Transverse colon (tissue), 4 donors: ENCODE measurements around the gene SETD5. TPM values are rescaled to one million over a fixed set of nuclear protein-coding genes. Genes with fewer than 3 reads are reported as not detected.

ENCODE experiments used
- DNase-seq: peaks from one replicate; pipeline ENCODE4 v3.0.0-alpha.2; 2019
- H3K27ac ChIP-seq, 4 donors: fragments of 200-600 bp; sonication (generic); 2 replicates each; pipeline ENCODE4 v1.5.1; 2016 to 2018; ENCODE audit warnings: inconsistent platforms in 4 of 4
- H3K27me3 ChIP-seq: fragments of 200-600 bp; sonication (generic); 2 replicates; pipeline ENCODE4 v1.5.1; 2017; ENCODE audit warnings: inconsistent platforms
- H3K36me3 ChIP-seq, 4 donors: fragments of 200-600 bp; sonication (generic); 2 replicates each; pipeline ENCODE4 v1.5.1; 2017 to 2019; ENCODE audit warnings: inconsistent platforms in 4 of 4
- H3K4me1 ChIP-seq, 4 donors: fragments of 200-600 bp; sonication (generic); 2 replicates each; pipeline ENCODE4 v1.5.1; 2017 to 2020; ENCODE audit warnings: inconsistent platforms in 4 of 4
- H3K4me3 ChIP-seq, 4 donors: fragments of 200-600 bp; sonication (generic); 1 replicate in 1 of 4; 2 replicates in 3 of 4; pipeline versions ENCODE4 v1.5.1 to v1.6.1; 2017 to 2019; ENCODE audit warnings: inconsistent platforms in 4 of 4
- H3K9me3 ChIP-seq, 2 donors: fragments of 200-600 bp; sonication (generic); 2 replicates each; pipeline ENCODE4 v1.5.1; 2017 to 2019; ENCODE audit warnings: inconsistent platforms in 2 of 2
- EP300 ChIP-seq: sonication (generic); formaldehyde crosslinking; IDR thresholded peaks from one replicate; pipeline ENCODE4 v1.6.1; 2017; ENCODE audit warnings: antibody characterized with exemption, low read depth
- POLR2A ChIP-seq: fragments of 450-650 bp; IDR thresholded peaks from one replicate; pipeline ENCODE4 v1.6.1; 2016; ENCODE audit warnings: antibody characterized with exemption, mild to moderate bottlenecking, moderate library complexity
- POLR2AphosphoS5 ChIP-seq, 3 donors: sonication (generic); formaldehyde crosslinking; IDR thresholded peaks; one replicate each; pipeline ENCODE4 v1.6.1; 2016; ENCODE audit warnings: antibody characterized with exemption in 3 of 3
- WGBS, 2 donors: methylation state at CpG; one replicate each; pipeline ENCODE4 v1.1.5; 2018; ENCODE audit warnings: low coverage in 1 of 2; 5-methylcytosine and 5-hydroxymethylcytosine counted together
- in situ Hi-C, 4 donors: fragments of 200-750 bp; cut with MboI; loops; one replicate each; pipeline versions ENCODE4 v1.15.0 to v1.15.1; 2017; ENCODE audit warnings: low sequenced_read_pairs in 3 of 4, low pct_ligation_motif_present in 1 of 4, low pct_unique_long_range_greater_than_20kb in 1 of 4
- intact Hi-C: fragments of 100-400 bp; cut with DNase I; formaldehyde crosslinking; loops from one replicate; pipeline ENCODE4 v1.15.1; 2023; ENCODE audit warnings: low total_unique reads
- total RNA-seq, 4 donors: library from RNA; depleted of rRNA; stranded (reverse); fragments of >200 nt; gene quantifications; one replicate each; pipeline ENCODE4 v1.1.0, GENCODE V29; 2016
- TF ChIP-seq, protein P1 (sequence below), 5 experiments: fragments of 200-600 bp in 3 of 5; fragments of 450-650 bp in 2 of 5; sonication (generic) in 3 of 5; IDR thresholded peaks; 1 replicate in 2 of 5; 2 replicates in 3 of 5; pipeline ENCODE4 v1.5.1; 2016 to 2017; ENCODE audit warnings: antibody characterized with exemption in 5 of 5, inconsistent platforms in 3 of 5, mild to moderate bottlenecking in 2 of 5, moderate library complexity in 1 of 5

The SETD5 gene
- total RNA-seq, 4 donors from 2014 or later = 70.6 to 161 (median 129) TPM

- no peak for DNase-seq
- Histone ChIP-seq H3K9me3 (no peaks in the 10 kb centered on the region), H3K27me3 (no peaks in the 10 kb centered on the region), H3K36me3 (peaks cover 0 to 78% (median 38%) of the 10 kb centered on the region in 4 donors), H3K4me3 (no peak overlapping the region), H3K27ac (no peak overlapping the region), H3K4me1 (peaks cover 0 to 2% (median 0%) of the 10 kb centered on the region in 4 donors)
- in situ Hi-C loops = no loop called here
- TF ChIP-seq POLR2A = no peak
- intact Hi-C loops = loop anchor here (10.0 kb wide), 1 partner anchor 46 kb away; no protein-coding TSS in a partner anchor
- WGBS, 2 donors = 83 to 97% methylated on average over 2 to 3 of the region's 3 CpGs
These were observed 33.3 kb downstream of the SETD5 start for GRCh38 chr3:9430733-9431132.

GRCh38 chr3:9433627-9434521, 36.5 kb downstream of the SETD5 start:
- no peaks in the 10 kb centered on the region for H3K4me1 ChIP-seq
- no peaks in the 10 kb centered on the region for H3K9me3 ChIP-seq
- in situ Hi-C loops = no loop called here
- H3K27me3 ChIP-seq = no peaks in the 10 kb centered on the region
- no peak for DNase-seq
- no peak overlapping the region for H3K4me3 ChIP-seq
- H3K27ac ChIP-seq = no peak overlapping the region
- WGBS, 2 donors = 88% methylated on average over 6 to 15 of the region's 15 CpGs
- H3K36me3 ChIP-seq = peaks cover 0 to 84% (median 38%) of the 10 kb centered on the region in 4 donors
- TF ChIP-seq, protein P1, sequence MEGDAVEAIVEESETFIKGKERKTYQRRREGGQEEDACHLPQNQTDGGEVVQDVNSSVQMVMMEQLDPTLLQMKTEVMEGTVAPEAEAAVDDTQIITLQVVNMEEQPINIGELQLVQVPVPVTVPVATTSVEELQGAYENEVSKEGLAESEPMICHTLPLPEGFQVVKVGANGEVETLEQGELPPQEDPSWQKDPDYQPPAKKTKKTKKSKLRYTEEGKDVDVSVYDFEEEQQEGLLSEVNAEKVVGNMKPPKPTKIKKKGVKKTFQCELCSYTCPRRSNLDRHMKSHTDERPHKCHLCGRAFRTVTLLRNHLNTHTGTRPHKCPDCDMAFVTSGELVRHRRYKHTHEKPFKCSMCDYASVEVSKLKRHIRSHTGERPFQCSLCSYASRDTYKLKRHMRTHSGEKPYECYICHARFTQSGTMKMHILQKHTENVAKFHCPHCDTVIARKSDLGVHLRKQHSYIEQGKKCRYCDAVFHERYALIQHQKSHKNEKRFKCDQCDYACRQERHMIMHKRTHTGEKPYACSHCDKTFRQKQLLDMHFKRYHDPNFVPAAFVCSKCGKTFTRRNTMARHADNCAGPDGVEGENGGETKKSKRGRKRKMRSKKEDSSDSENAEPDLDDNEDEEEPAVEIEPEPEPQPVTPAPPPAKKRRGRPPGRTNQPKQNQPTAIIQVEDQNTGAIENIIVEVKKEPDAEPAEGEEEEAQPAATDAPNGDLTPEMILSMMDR (IDR thresholded peaks at IDR 0.05) = no peak
- TF ChIP-seq POLR2A (no peak), POLR2AphosphoS5 (IDR thresholded peaks at IDR 0.05) (no peak), EP300 (no peak)
- intact Hi-C loops = loop anchor here (10.0 kb wide), 1 partner anchor 49 kb away; no protein-coding TSS in a partner anchor

DNA sequence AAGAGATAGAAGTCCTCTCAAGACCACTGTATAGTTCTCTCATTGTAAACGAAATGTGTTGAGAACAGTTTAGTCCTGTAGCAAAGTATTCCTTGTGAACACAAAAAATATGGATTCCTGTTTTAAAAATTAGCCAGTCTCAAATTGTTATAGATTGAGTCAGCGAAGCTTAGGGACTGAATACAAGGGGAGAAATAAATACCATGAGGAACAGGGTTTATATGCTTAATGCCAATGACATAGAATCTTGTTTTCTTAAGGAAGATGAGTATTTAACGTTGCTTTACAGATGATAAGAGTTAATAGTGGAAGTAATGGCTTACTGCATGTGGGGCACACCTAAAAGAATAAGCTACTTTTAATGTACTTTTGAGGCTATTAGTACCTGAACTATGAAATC, 37.9 kb downstream of the SETD5 start:
- no peak for DNase-seq
- in situ Hi-C loops = no loop called here
- H3K4me3 ChIP-seq = no peak overlapping the region
- no peaks in the 10 kb centered on the region for H3K4me1 ChIP-seq
- H3K27ac ChIP-seq = no peak overlapping the region
- TF ChIP-seq, protein P1 (IDR thresholded peaks at IDR 0.05) = no peak
- TF ChIP-seq POLR2AphosphoS5 (IDR thresholded peaks at IDR 0.05) (no peak), POLR2A (no peak), EP300 (no peak)
- WGBS, 2 donors = 90 to 92% methylated on average over 3 of the region's 3 CpGs
- peaks cover 0 to 76% (median 32%) of the 10 kb centered on the region in 4 donors for H3K36me3 ChIP-seq
- intact Hi-C loops = loop anchor here (10.0 kb wide), 1 partner anchor 51 kb away; no protein-coding TSS in a partner anchor
- no peaks in the 10 kb centered on the region for H3K9me3 ChIP-seq
- H3K27me3 ChIP-seq = no peaks in the 10 kb centered on the region

GRCh38 chr3:9439331-9439730, 41.9 kb downstream of the SETD5 start:
- Histone ChIP-seq H3K36me3 (peaks cover 0 to 86% (median 37%) of the 10 kb centered on the region in 4 donors), H3K4me3 (no peak overlapping the region), H3K27me3 (no peaks in the 10 kb centered on the region), H3K9me3 (no peaks in the 10 kb centered on the region), H3K4me1 (no peaks in the 10 kb centered on the region), H3K27ac (no peak overlapping the region)
- no peak for DNase-seq
- in situ Hi-C loops (no loop called here), intact Hi-C loops (loop anchor here (10.0 kb wide), 1 partner anchor 55 kb away; no protein-coding TSS in a partner anchor)
- no peak for TF ChIP-seq POLR2A
- no peak for TF ChIP-seq POLR2AphosphoS5 (IDR thresholded peaks at IDR 0.05)
- TF ChIP-seq, protein P1 (IDR thresholded peaks at IDR 0.05) = no peak
- 17 to 28% methylated on average over 1 of the region's 1 CpG for WGBS, 2 donors
